HL-60 (cell line): Measurements from ENCODE around the gene PRKACB.

ENCODE experiments used
- CTCF ChIP-seq: IDR thresholded peaks from one replicate; pipeline ENCODE4 v1.5.1; 2011; ENCODE audit warnings: low read length, control low read depth, inconsistent platforms; ENCODE audit not compliant: insufficient read depth
- GABPA ChIP-seq: IDR thresholded peaks from 2 replicates; pipeline ENCODE4 v1.6.1; 2012; ENCODE audit warnings: low read depth
- POLR2AphosphoS5 ChIP-seq: IDR thresholded peaks from 2 replicates; pipeline ENCODE4 v1.6.1; 2012; ENCODE audit warnings: low read depth
- REST ChIP-seq: IDR thresholded peaks from 2 replicates; pipeline ENCODE4 v1.6.1; 2012; ENCODE audit warnings: low read depth; ENCODE audit not compliant: insufficient replicate concordance

GRCh38 chr1:84103197-84103992 is 40.7 kb upstream of the PRKACB start:
- TF ChIP-seq CTCF (no peak), POLR2AphosphoS5 (no peak), REST (no peak), GABPA (no peak)
